ENCODE results near the gene ACVR2A.

Gene ACVR2A

GRCh38 chr2:147855316-147855715 is 10.5 kb downstream of the ACVR2A start:
- DNase-seq (ENCODE audit: low read depth in 2 of 2) = no peak

GRCh38 chr2:147855977-147856376 is 11.1 kb downstream of the ACVR2A start:
- DNase-seq (ENCODE audit: low read depth in 2 of 2) = no peak

GRCh38 chr2:147860009-147860408 is 15.2 kb downstream of the ACVR2A start:
- DNase-seq (ENCODE audit: low read depth in 2 of 2) = no peak

GRCh38 chr2:147862859-147863516 is 18.2 kb downstream of the ACVR2A start:
- DNase-seq (ENCODE audit: low read depth in 2 of 2) = no peak

- no peak for DNase-seq (ENCODE audit: low read depth in 2 of 2)
These were observed 19.0 kb downstream of the ACVR2A start for GRCh38 chr2:147863835-147864234.

- no peak for DNase-seq (ENCODE audit: low read depth in 2 of 2)
These were observed 20.7 kb downstream of the ACVR2A start for GRCh38 chr2:147865560-147865959.

- DNase-seq (ENCODE audit: low read depth in 2 of 2) = no peak
These were observed 22.2 kb downstream of the ACVR2A start for GRCh38 chr2:147867050-147867449.

- DNase-seq (ENCODE audit: low read depth in 2 of 2) = no peak
These were observed 25.1 kb downstream of the ACVR2A start for GRCh38 chr2:147869934-147870333.

- DNase-seq (ENCODE audit: low read depth in 2 of 2) = no peak
These were observed 28.1 kb downstream of the ACVR2A start for GRCh38 chr2:147872967-147873366.

- DNase-seq (ENCODE audit: low read depth in 2 of 2) = no peak
These were observed 29.1 kb downstream of the ACVR2A start for GRCh38 chr2:147873859-147874483.

- DNase-seq (ENCODE audit: low read depth in 2 of 2) = no peak
These were observed 35.0 kb downstream of the ACVR2A start for GRCh38 chr2:147879846-147880245.

- no peak for DNase-seq (ENCODE audit: low read depth in 2 of 2)
These were observed 37.8 kb downstream of the ACVR2A start for GRCh38 chr2:147882631-147883030.

- DNase-seq (ENCODE audit: low read depth in 2 of 2) = no peak
These were observed 40.0 kb downstream of the ACVR2A start for GRCh38 chr2:147884830-147885229.

- DNase-seq (ENCODE audit: low read depth in 2 of 2) = no peak
These were observed 41.3 kb downstream of the ACVR2A start for GRCh38 chr2:147886136-147886535.

- DNase-seq (ENCODE audit: low read depth in 2 of 2) = no peak
These were observed 43.9 kb downstream of the ACVR2A start for GRCh38 chr2:147888680-147889079.

GRCh38 chr2:147904051-147904450 is 59.2 kb downstream of the ACVR2A start:
- no peak for DNase-seq (ENCODE audit: low read depth in 2 of 2)

- no peak for DNase-seq (ENCODE audit: low read depth in 2 of 2)
These were observed 64.3 kb downstream of the ACVR2A start for GRCh38 chr2:147909178-147909577.

- DNase-seq (ENCODE audit: low read depth in 2 of 2) = no peak
These were observed 66.2 kb downstream of the ACVR2A start for GRCh38 chr2:147910990-147911473.

- no peak for DNase-seq (ENCODE audit: low read depth in 2 of 2)
These were observed 69.1 kb downstream of the ACVR2A start for GRCh38 chr2:147913701-147914480.

GRCh38 chr2:147916067-147916466 is 71.2 kb downstream of the ACVR2A start:
- DNase-seq (ENCODE audit: low read depth in 2 of 2) = no peak

- DNase-seq (ENCODE audit: low read depth in 2 of 2) = no peak
These were observed 71.9 kb downstream of the ACVR2A start for GRCh38 chr2:147916723-147917122.

GRCh38 chr2:147917161-147917560 is 72.3 kb downstream of the ACVR2A start:
- DNase-seq (ENCODE audit: low read depth in 2 of 2) = no peak

- no peak for DNase-seq (ENCODE audit: low read depth in 2 of 2)
These were observed 79.0 kb downstream of the ACVR2A start for GRCh38 chr2:147923846-147924245.
